Upper lobe of right lung (tissue), 1 donor: ENCODE data around the gene PPP2R3A. TPM values are rescaled to one million over a fixed set of nuclear protein-coding genes. Genes with fewer than 3 reads are reported as not detected.

Experiments
- ATAC-seq: fragments of 200-7000 bp; cut with Tn5 transposase; one replicate; pipeline ENCODE4 v1.9.1; 2020; ENCODE audit warnings: mild to moderate bottlenecking, moderate library complexity
- DNase-seq: peaks from one replicate; pipeline ENCODE4 v3.0.0-alpha.2; 2020
- H3K27ac ChIP-seq: fragments of 200-600 bp; one replicate; pipeline ENCODE4 v1.8.0; 2022
- H3K27me3 ChIP-seq: fragments of 200-600 bp; one replicate; pipeline ENCODE4 v1.8.0; 2022; ENCODE audit warnings: mild to moderate bottlenecking
- H3K36me3 ChIP-seq: fragments of 200-600 bp; one replicate; pipeline ENCODE4 v1.8.0; 2022
- H3K4me1 ChIP-seq: fragments of 200-600 bp; one replicate; pipeline ENCODE4 v1.8.0; 2022
- H3K4me3 ChIP-seq: fragments of 200-600 bp; one replicate; pipeline ENCODE4 v1.8.0; 2022; ENCODE audit warnings: mild to moderate bottlenecking
- H3K9me3 ChIP-seq: fragments of 200-600 bp; one replicate; pipeline ENCODE4 v1.8.0; 2022
- CTCF ChIP-seq: fragments of 200-600 bp; IDR thresholded peaks from one replicate; pipeline ENCODE4 v1.8.0; 2022; ENCODE audit warnings: antibody characterized with exemption
- intact Hi-C: fragments of 100-400 bp; cut with DNase I; formaldehyde crosslinking; loops from one replicate; pipeline ENCODE4 v1.11.0; 2022
- total RNA-seq: library from RNA; stranded (reverse); fragmentation: NEBNext Ultra II Directional; extraction: Animal tissue kit (Norgen Biotek cat#: 25700); gene quantifications from one replicate; pipeline ENCODE4 v1.2.1, GENCODE V29; 2021
- donor health status: DM: no; HTN: yes; CAD: no; lungs with severe emphysema.

PPP2R3A gene
- total RNA-seq, 1 donor from 2014 or later = 7.4 TPM

DNA sequence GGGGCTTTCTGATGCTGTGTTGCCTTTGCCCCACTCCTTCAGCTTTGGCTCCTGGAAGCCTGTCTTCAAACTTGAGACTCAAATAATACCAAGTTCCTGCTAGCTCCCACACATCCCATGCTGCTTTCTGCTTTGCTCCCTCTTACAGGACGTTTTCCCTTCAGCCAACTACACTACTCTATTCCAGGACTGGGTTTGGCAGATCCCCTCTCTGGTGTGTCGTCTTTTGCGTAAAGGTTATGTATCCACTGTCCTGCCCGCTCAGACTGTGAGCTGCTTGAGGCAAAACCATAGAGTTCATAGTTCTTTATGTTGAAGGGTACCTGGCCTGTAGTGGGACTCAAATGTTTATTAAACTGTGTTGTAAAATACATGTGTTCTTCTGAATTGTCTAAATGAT lies 25.4 kb downstream of the PPP2R3A start:
- no peak overlapping the region for H3K27ac ChIP-seq
- no peaks in the 10 kb centered on the region for H3K9me3 ChIP-seq
- H3K27me3 ChIP-seq = no peaks in the 10 kb centered on the region
- DNase-seq (no peak), ATAC-seq (no peak)
- no peaks in the 10 kb centered on the region for H3K36me3 ChIP-seq
- TF ChIP-seq CTCF = no peak
- H3K4me1 ChIP-seq = no peaks in the 10 kb centered on the region
- intact Hi-C loops = no loop called here
- H3K4me3 ChIP-seq = no peak overlapping the region

DNA sequence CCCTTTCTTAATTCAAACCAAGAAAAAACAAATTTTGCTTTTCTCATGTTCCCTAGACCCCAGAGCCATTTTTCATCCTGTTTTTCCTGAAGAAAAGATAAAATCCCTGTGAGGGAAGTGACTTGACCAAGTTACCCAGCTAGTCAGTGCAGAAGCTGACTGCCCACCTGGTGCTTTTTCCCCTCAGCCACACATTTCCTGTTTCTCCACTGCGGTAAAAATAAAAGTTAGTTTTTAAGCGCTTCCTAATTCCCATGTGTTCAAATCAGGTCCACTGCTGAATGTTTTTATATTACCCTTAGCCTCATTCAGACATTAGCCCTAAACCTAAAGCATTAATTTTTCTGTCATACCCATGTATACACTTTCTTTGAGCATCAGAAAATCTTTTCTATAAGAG lies 26.1 kb downstream of the PPP2R3A start:
- no peak for ATAC-seq
- intact Hi-C loops = no loop called here
- H3K4me1 ChIP-seq = no peaks in the 10 kb centered on the region

GRCh38 chr3:135992072-135992471 lies 26.5 kb downstream of the PPP2R3A start:
- H3K4me1 ChIP-seq = no peaks in the 10 kb centered on the region
- H3K27ac ChIP-seq = no peak overlapping the region
- no peaks in the 10 kb centered on the region for H3K27me3 ChIP-seq
- intact Hi-C loops = no loop called here
- H3K36me3 ChIP-seq = no peaks in the 10 kb centered on the region
- no peak for TF ChIP-seq CTCF
- ATAC-seq (no peak), DNase-seq (no peak)
- no peaks in the 10 kb centered on the region for H3K9me3 ChIP-seq
- H3K4me3 ChIP-seq = no peak overlapping the region

More for the DNA sequence above, 26.1 kb downstream of the PPP2R3A start:
- Histone ChIP-seq H3K4me3 (no peak overlapping the region), H3K9me3 (no peaks in the 10 kb centered on the region), H3K27ac (no peak overlapping the region), H3K27me3 (no peaks in the 10 kb centered on the region), H3K36me3 (no peaks in the 10 kb centered on the region)
- DNase-seq = no peak
- no peak for TF ChIP-seq CTCF

GRCh38 chr3:135994708-135995337 lies 29.3 kb downstream of the PPP2R3A start:
- Histone ChIP-seq H3K4me3 (no peak overlapping the region), H3K4me1 (no peaks in the 10 kb centered on the region), H3K9me3 (no peaks in the 10 kb centered on the region), H3K36me3 (no peaks in the 10 kb centered on the region), H3K27ac (no peak overlapping the region), H3K27me3 (no peaks in the 10 kb centered on the region)
- no peak for TF ChIP-seq CTCF
- intact Hi-C loops = no loop called here
- no peak for DNase-seq
- ATAC-seq = no peak

DNA sequence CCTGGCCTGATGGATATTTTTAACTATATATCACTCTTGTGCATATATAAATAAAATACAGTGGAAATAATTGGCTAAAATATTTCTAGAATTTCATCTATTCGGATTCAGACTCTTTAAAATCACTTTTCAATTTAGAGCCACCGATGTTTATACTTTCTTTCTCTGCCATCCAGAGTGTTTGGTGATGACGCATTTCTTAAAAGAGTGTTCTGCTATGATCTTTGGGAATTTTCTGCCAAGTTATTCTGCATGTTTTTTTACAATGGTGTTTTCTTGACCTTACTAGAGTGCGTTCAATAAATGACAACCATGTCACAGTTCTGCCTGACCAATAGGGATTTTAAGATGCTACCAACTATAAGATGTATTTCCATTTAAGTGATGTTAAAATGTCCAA lies 30.2 kb downstream of the PPP2R3A start:
- no peak for TF ChIP-seq CTCF
- intact Hi-C loops = no loop called here
- no peak overlapping the region for H3K27ac ChIP-seq
- H3K4me1 ChIP-seq = no peaks in the 10 kb centered on the region
- H3K36me3 ChIP-seq = no peaks in the 10 kb centered on the region
- no peak overlapping the region for H3K4me3 ChIP-seq
- no peak for ATAC-seq
- no peaks in the 10 kb centered on the region for H3K27me3 ChIP-seq
- DNase-seq = no peak
- H3K9me3 ChIP-seq = no peaks in the 10 kb centered on the region
